HPDE6-E6E7 (cell line): ENCODE results near the gene GAL.
A peak's percentile ranks its signal among the peaks of the same experiment; 100 is the strongest.

Source experiments
- DNase-seq: peaks from one replicate; pipeline ENCODE4 v3.0.0; 2011; ENCODE audit warnings: missing footprints; ENCODE audit errors: extremely low spot score

The GAL gene

GRCh38 chr11:68658661-68659060 lies 25.7 kb upstream of the GAL start:
- no peak for DNase-seq

- peak; percentile 41 for DNase-seq
These were observed 25.0 kb upstream of the GAL start for GRCh38 chr11:68659158-68659921.

DNA sequence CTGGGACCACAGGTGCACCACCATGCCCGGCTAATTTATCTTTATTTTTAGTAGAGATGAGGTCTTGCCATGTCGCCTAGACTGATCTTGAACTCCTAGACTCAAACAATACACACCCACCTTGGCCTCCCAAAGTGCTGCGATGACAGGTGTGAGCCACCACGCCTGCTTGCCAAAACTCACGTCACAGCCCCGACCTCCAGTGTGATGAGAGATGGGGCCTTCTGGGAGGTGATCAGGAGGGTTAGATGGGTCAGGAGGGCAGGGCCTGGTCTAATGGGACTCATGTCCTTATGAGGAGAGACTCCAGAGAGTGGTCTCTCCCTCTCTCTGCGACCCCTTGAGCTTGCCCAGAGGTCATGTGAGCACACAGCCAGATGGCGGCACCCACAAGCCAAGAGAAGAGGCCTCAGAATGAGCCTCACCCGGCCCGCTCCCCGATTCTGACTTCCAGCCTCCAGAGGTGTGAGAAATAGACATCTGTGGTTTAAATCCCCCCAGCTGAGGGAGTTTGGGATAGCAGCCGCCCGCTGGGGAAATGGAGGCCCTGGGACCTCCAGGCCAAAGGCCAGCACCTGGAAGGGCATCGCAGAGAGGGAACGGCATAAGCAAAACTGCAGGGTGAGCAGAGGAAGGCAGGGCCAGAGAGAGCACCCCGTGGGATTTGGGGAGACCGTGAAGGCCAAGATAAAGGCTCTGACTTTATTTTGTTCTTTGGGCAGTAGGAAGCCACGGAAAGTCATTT lies 24.1 kb upstream of the GAL start:
- no peak for DNase-seq

- no peak for DNase-seq
These were observed 23.3 kb upstream of the GAL start for GRCh38 chr11:68661014-68661413.

DNA sequence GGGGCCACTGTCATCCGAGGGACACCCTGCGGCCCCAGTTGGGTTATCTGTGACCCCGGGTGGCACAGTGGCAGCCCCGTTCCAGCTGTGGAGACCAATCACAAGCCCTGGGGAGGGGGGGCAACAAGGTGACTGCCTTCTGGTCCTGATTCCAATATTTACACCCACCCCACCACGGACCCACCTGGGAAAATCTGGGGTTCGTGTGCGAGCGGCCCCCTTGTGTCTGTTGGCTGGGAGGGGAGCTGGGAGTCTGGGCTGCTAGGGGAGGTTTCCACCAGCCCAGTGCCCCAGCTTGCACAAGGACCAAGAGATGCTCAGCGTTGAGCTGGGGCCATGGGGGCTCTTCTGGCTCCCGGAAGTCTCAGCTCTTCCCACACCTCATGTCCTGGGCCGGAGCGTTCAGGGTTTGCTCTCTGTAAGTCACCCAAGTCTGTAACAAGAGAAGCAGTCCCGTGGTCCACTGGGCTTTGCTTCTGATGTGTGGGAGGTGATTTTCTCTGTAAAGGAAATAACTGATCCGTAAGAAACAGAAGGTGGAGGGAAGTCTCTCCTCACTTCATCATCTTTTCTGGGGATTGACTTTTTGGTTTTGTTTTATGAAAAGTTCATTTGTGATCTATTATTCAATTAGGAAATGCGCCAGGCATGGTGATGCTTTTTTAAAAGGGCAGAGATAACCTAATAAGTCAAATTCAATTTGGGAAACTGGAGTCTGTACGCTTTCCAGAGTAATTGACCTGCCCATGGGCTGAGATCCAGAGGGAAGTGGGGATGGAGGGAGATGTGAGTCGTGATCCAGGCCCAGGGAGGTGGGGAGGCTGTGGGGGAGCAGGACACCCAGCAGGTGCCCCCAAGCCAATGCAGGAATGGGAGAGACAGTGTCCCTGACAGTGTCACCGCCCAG lies 22.4 kb upstream of the GAL start:
- DNase-seq: no peak

- no peak for DNase-seq
These were observed 20.8 kb upstream of the GAL start for GRCh38 chr11:68663482-68664010.

GRCh38 chr11:68664141-68664540 lies 20.2 kb upstream of the GAL start:
- DNase-seq: no peak

DNA sequence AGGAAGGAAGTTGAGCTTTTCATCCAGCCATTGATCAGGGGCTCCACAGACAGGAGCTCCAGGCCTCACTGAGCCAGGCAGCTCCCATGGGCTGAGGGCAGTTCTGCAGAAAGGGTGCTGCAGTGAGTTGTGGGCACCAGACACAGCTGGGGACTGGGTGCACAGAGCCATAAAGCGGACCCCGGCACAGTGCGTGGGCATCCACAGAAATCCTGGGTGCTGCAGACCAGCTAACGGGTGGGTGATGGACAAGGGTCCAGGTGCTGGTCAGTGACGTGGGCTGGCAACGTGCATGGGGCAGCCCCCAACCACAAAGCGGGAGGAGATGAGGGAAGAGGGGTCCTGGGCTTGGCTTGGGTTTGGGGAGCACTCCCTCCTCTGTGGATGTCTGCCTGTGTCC lies 19.4 kb upstream of the GAL start:
- DNase-seq: no peak

DNA sequence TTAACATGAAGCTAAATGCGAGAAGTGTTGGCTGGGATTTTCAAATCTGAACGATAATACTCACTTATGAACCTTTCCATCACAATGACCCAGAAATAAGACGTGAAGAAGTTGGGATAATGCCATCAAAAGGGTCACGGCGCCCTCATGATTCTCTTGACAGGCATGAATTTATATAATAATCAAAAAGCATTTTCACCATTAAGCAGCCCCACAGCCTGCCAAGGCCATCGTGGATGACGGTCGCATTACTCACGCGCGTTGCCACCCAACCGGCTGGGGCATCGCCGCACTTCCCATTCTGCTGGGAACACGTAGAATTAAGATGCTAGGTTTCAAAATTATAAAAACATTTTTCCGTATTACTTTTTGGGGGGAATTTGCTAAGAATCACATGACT lies 18.9 kb upstream of the GAL start:
- no peak for DNase-seq

DNA sequence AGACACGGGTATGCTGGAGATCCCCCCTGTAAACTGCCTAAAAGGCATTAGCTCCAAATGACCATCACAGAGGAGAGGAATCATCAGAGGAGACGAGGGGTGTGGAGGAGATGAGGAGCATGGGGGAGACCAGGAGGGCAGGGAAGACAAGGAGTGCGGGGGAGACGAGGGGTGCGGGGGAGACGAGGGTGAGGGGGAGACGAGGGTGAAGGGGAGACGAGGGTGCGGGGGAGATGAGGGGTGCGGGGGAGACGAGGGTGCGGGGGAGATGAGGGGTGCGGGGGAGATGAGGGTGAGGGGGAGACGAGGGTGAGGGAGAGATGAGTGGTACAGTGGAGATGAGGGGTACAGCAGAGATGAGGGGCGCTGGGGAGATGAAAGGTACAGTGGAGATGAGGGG lies 17.5 kb upstream of the GAL start:
- DNase-seq: no peak

GRCh38 chr11:68667511-68668500 lies 16.5 kb upstream of the GAL start:
- no peak for DNase-seq

DNA sequence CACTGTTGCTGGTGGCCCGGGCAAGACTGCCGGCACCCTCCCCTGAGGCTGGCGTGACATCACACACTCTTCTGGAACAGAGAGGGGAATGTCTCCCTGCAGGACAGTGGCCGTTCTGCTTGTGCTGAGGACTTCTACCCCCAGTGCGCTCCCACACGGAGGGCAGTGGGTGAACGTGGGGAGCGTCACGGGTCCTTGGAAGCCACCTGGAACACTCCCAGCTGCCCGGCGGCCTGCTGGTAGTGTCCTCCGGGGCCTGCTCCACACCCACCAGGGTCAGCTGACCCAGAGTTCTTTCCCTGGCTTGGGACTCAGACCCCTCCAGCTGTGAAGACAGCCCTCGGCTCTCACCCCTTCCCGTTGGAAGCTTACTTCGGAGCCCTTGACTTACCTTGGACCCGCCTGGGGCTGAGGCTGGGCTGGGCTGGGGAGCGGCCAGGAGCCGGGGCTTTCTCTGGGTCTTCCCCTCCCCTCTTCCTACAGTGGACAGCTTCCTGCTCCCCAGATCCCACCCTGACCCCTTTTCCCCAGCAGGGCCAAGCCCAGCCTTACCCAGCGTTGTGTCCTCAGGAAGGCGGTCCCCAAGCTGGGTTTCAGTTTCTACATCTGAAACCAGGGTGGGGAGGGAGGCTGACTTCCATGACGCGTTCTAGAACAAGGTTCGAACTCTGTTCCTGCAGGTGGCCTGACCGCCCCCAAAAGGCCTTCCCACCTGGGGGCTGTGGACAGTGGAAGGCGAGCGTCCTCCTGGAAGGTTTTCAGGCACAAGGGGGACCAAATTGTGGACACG lies 14.8 kb upstream of the GAL start:
- DNase-seq: no peak

- no peak for DNase-seq
These were observed 13.9 kb upstream of the GAL start for GRCh38 chr11:68670208-68670992.

DNA sequence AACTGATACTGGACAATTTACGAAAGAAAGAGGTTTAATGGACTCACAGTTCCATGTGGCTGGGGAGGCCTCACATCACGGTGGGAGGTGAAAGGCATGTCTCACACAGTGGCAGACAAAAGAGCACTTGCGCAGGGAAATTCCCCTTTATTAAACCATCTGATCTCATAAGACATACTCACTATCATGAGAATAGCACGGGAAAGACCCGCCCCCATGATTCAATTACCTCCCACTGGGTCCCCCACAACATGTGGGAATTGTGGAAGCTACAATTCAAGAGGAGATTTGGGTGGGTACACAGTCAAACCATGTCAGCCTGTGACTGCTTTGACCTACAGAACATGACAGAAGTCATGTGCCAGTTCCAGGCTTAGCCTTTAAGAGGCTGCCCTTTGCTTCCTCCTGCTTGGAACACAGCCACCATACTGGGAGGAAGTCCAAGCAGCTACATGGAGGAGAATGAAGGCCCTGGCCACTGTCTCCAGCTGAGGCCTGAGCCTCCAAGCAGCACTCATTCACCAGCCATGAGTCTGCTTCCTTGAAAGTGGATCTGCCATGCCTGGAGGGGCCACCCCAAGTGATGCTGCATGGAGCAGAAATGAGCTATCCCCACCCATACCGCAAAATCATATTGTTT lies 10.9 kb upstream of the GAL start:
- DNase-seq: no peak

- no peak for DNase-seq
These were observed 10.4 kb upstream of the GAL start for GRCh38 chr11:68673991-68674390.

- no peak for DNase-seq
These were observed 9.9 kb upstream of the GAL start for GRCh38 chr11:68674461-68674860.

GRCh38 chr11:68677432-68677831 lies 6.9 kb upstream of the GAL start:
- DNase-seq: peak; percentile 36

DNA sequence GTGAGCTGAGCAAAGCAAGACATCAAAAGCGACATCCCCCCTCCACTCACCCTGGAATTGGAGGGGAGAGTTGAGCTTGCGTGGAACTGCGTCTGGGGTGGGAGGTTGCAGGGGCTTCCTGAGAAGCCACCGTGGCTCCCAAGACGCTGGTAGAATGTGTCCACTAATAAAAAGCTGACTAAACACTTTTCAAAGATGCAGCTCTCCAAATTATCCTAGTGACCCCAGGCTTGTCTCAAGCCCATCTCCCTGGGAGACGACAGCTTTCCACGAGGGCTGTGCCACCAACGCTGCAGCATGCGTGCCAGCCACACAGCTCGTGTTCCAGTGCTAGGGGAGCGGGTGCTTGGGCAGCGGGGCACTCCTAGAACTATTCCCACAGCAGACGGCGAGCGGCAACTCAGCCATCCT lies 6.3 kb upstream of the GAL start:
- DNase-seq: no peak
